ENCODE measurements around the gene MNX1.

MNX1 gene

GRCh38 chr7:157028199-157028903 lies 17.9 kb upstream of the MNX1 start:
- Histone ChIP-seq H3K4me3 (ENCODE audit: low read depth in 1 of 2, low read length in 2 of 2) (no peak overlapping the region), H3K4me1 (ENCODE audit: insufficient read depth, low read length) (no peaks in the 10 kb centered on the region), H3K9me3 (ENCODE audit: low read length) (no peaks in the 10 kb centered on the region), H3K27ac (ENCODE audit: low read depth, low read length) (no peak overlapping the region), H3K9ac (ENCODE audit: low read length) (no peak overlapping the region), H3K36me3 (ENCODE audit: insufficient read depth, low read length) (no peaks in the 10 kb centered on the region), H3K27me3 (ENCODE audit: control insufficient read depth in 1 of 2, insufficient read depth in 2 of 2, low read length in 2 of 2) (peaks cover 12 to 25% of the 10 kb centered on the region in 2 donors)

DNA sequence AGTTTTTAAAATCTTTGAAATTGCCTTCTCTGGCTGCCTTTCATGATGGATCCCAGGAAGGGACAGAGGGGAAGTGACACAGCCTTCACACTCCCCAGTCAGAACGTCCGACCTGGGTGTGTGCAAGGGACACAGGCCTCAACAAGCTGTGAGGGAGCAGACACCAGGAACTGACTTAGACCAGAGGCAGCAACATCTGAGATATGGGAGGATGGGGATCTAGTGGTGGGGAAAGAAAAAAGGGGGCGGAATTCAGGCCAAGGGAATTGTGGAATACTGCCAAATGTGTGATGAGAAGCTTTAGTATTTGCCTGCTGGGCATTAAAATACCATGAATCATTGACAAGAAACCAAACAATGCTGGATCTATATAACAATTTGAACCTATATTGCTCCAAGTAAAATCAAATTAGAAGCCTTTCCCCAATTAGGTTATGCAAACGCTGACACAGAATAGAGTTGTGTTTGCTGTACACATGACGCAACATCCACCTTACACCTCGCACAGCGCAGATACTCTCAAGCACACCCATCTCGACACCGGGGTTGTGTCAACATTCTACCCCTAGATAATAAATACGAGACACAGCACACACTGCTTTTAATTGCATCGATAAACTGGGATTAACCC lies 17.2 kb upstream of the MNX1 start:
- peaks cover 18 to 26% of the 10 kb centered on the region in 2 donors for H3K27me3 ChIP-seq (ENCODE audit: control insufficient read depth in 1 of 2, insufficient read depth in 2 of 2, low read length in 2 of 2)
- H3K4me3 ChIP-seq (ENCODE audit: low read depth in 1 of 2, low read length in 2 of 2) = no peak overlapping the region
- no peak overlapping the region for H3K9ac ChIP-seq (ENCODE audit: low read length)
- no peak overlapping the region for H3K27ac ChIP-seq (ENCODE audit: low read depth, low read length)
- no peaks in the 10 kb centered on the region for H3K4me1 ChIP-seq (ENCODE audit: insufficient read depth, low read length)
- H3K36me3 ChIP-seq (ENCODE audit: insufficient read depth, low read length) = no peaks in the 10 kb centered on the region
- H3K9me3 ChIP-seq (ENCODE audit: low read length) = no peaks in the 10 kb centered on the region

GRCh38 chr7:157024716-157025115 lies 14.3 kb upstream of the MNX1 start:
- no peaks in the 10 kb centered on the region for H3K9me3 ChIP-seq (ENCODE audit: low read length)
- H3K9ac ChIP-seq (ENCODE audit: low read length) = no peak overlapping the region
- no peak overlapping the region for H3K4me3 ChIP-seq (ENCODE audit: low read depth in 1 of 2, low read length in 2 of 2)
- no peaks in the 10 kb centered on the region for H3K36me3 ChIP-seq (ENCODE audit: insufficient read depth, low read length)
- peaks cover 10% of the 10 kb centered on the region for H3K4me1 ChIP-seq (ENCODE audit: insufficient read depth, low read length)
- no peak overlapping the region for H3K27ac ChIP-seq (ENCODE audit: low read depth, low read length)
- H3K27me3 ChIP-seq (ENCODE audit: control insufficient read depth in 1 of 2, insufficient read depth in 2 of 2, low read length in 2 of 2) = peaks cover 39 to 50% of the 10 kb centered on the region in 2 donors

GRCh38 chr7:157023589-157023905 lies 13.1 kb upstream of the MNX1 start:
- H3K9ac ChIP-seq (ENCODE audit: low read length) = no peak overlapping the region
- peaks cover 48 to 61% of the 10 kb centered on the region in 2 donors for H3K27me3 ChIP-seq (ENCODE audit: control insufficient read depth in 1 of 2, insufficient read depth in 2 of 2, low read length in 2 of 2)
- peaks cover 16% of the 10 kb centered on the region for H3K4me1 ChIP-seq (ENCODE audit: insufficient read depth, low read length)
- H3K9me3 ChIP-seq (ENCODE audit: low read length) = no peaks in the 10 kb centered on the region
- no peak overlapping the region for H3K4me3 ChIP-seq (ENCODE audit: low read depth in 1 of 2, low read length in 2 of 2)
- H3K27ac ChIP-seq (ENCODE audit: low read depth, low read length) = no peak overlapping the region
- no peaks in the 10 kb centered on the region for H3K36me3 ChIP-seq (ENCODE audit: insufficient read depth, low read length)

DNA sequence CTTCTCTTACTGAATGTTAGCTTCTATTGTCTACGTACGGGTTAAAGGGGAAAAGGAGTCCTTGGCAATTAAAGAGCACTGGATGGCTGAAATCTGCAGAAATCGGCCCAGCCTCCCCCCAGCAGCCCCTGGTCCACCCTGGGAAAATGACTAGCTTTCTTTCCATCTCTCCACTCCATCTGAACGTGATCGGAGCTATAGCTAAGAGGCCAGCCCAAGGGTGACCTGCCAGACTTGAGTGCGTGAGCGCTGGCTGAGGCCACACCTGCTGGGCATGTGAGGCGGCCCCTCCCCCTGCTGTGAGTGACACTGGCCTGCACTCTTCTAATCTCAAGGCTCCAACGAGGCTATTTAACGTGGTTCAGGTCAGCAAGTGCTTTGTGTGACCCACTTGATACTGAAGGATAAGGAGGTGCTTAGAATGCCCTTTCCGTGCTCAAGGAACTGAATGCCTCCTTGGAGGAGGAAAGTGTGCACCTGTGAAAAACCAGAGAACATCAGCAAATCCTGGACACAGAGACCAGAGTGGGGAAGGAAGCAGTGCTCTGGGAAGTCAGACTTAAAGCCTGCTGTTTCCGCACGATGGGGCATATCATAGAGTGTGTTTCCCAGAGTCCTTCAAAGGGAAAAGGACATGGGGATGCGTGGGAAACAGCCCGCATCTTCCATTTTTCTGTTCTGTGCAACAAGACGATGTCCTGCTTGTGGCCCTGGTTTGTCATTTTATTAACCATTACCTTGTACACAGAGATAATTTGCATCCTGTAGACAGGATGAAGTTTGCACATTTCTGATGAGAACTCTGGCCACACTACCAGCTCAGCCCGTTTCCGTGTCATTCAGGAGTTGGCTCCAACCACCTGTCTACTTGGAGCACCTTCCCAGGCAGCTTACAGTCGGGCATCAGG lies 12.5 kb upstream of the MNX1 start:
- Histone ChIP-seq H3K9me3 (ENCODE audit: low read length) (no peaks in the 10 kb centered on the region), H3K4me3 (ENCODE audit: low read depth in 1 of 2, low read length in 2 of 2) (no peak overlapping the region), H3K36me3 (ENCODE audit: insufficient read depth, low read length) (no peaks in the 10 kb centered on the region), H3K27ac (ENCODE audit: low read depth, low read length) (no peak overlapping the region), H3K4me1 (ENCODE audit: insufficient read depth, low read length) (peaks cover 16% of the 10 kb centered on the region), H3K27me3 (ENCODE audit: control insufficient read depth in 1 of 2, insufficient read depth in 2 of 2, low read length in 2 of 2) (peaks cover 48 to 67% of the 10 kb centered on the region in 2 donors), H3K9ac (ENCODE audit: low read length) (no peak overlapping the region)

- Histone ChIP-seq H3K4me1 (ENCODE audit: insufficient read depth, low read length) (peaks cover 16% of the 10 kb centered on the region), H3K27me3 (ENCODE audit: control insufficient read depth in 1 of 2, insufficient read depth in 2 of 2, low read length in 2 of 2) (peaks cover 48 to 76% of the 10 kb centered on the region in 2 donors), H3K36me3 (ENCODE audit: insufficient read depth, low read length) (no peaks in the 10 kb centered on the region), H3K9ac (ENCODE audit: low read length) (no peak overlapping the region), H3K4me3 (ENCODE audit: low read depth in 1 of 2, low read length in 2 of 2) (no peak overlapping the region), H3K27ac (ENCODE audit: low read depth, low read length) (no peak overlapping the region), H3K9me3 (ENCODE audit: low read length) (no peaks in the 10 kb centered on the region)
Measured at GRCh38 chr7:157021871-157022680, 11.6 kb upstream of the MNX1 start.

GRCh38 chr7:157021071-157021870 lies 10.8 kb upstream of the MNX1 start:
- peaks cover 51 to 84% of the 10 kb centered on the region in 2 donors for H3K27me3 ChIP-seq (ENCODE audit: control insufficient read depth in 1 of 2, insufficient read depth in 2 of 2, low read length in 2 of 2)
- H3K9me3 ChIP-seq (ENCODE audit: low read length) = no peaks in the 10 kb centered on the region
- peaks cover 16% of the 10 kb centered on the region for H3K4me1 ChIP-seq (ENCODE audit: insufficient read depth, low read length)
- H3K9ac ChIP-seq (ENCODE audit: low read length) = no peak overlapping the region
- H3K36me3 ChIP-seq (ENCODE audit: insufficient read depth, low read length) = no peaks in the 10 kb centered on the region
- peak overlapping the region in 1 of 2 donors; percentile 18 for H3K4me3 ChIP-seq (ENCODE audit: low read depth in 1 of 2, low read length in 2 of 2)
- H3K27ac ChIP-seq (ENCODE audit: low read depth, low read length) = no peak overlapping the region

DNA sequence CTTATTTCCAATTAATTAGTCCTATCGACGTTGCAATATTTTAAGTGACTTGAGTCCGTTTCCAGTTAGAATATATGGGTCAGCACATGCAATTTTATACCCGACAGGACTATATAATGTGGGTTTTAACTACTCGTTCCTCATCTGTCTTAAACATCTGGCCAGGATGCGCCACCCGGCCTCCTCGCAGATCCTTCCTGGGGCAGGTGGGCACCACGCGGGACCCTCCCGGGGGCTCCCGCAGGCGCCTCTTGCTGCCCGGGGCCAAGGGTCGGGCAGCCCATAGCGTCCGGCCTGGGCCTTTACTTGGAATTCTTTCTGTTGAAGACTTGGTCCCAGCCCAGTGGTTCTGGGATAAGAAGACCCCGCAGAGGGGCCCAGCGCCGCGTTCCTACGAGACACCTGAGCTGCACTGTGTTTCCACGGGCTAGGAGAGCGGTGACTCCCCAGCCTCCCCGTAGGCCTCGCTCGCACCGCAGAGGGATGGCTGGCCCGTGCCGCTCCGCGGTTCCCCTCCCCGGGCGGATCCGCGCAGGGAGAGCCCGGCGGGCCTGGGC lies 10.1 kb upstream of the MNX1 start:
- Histone ChIP-seq H3K4me1 (ENCODE audit: insufficient read depth, low read length) (peaks cover 16% of the 10 kb centered on the region), H3K9me3 (ENCODE audit: low read length) (no peaks in the 10 kb centered on the region), H3K27ac (ENCODE audit: low read depth, low read length) (no peak overlapping the region), H3K27me3 (ENCODE audit: control insufficient read depth in 1 of 2, insufficient read depth in 2 of 2, low read length in 2 of 2) (peaks cover 55 to 91% of the 10 kb centered on the region in 2 donors), H3K36me3 (ENCODE audit: insufficient read depth, low read length) (no peaks in the 10 kb centered on the region), H3K4me3 (ENCODE audit: low read depth in 1 of 2, low read length in 2 of 2) (peak overlapping the region in 1 of 2 donors; percentile 18), H3K9ac (ENCODE audit: low read length) (no peak overlapping the region)

- Histone ChIP-seq H3K9me3 (ENCODE audit: low read length) (no peaks in the 10 kb centered on the region), H3K27ac (ENCODE audit: low read depth, low read length) (no peak overlapping the region), H3K9ac (ENCODE audit: low read length) (no peak overlapping the region), H3K27me3 (ENCODE audit: control insufficient read depth in 1 of 2, insufficient read depth in 2 of 2, low read length in 2 of 2) (peaks cover 56 to 93% of the 10 kb centered on the region in 2 donors), H3K36me3 (ENCODE audit: insufficient read depth, low read length) (no peaks in the 10 kb centered on the region), H3K4me1 (ENCODE audit: insufficient read depth, low read length) (peaks cover 16% of the 10 kb centered on the region), H3K4me3 (ENCODE audit: low read depth in 1 of 2, low read length in 2 of 2) (no peak overlapping the region)
Measured at GRCh38 chr7:157019718-157020451, 9.4 kb upstream of the MNX1 start.
